ENCODE results near the gene FERMT2. TPM values are rescaled to one million over a fixed set of nuclear protein-coding genes. Genes with fewer than 3 reads are reported as not detected.
A peak's percentile ranks its signal among the peaks of the same experiment; 100 is the strongest.
"Not testable (repeated sequence)": the region's sequence is repeated elsewhere in the genome, so short reads cannot be mapped to it uniquely, and the experiment has no call there.

FERMT2 gene
- total and polyA plus RNA-seq, 9 donors, result 77.5 to 109 (median 92.2) TPM

DNA sequence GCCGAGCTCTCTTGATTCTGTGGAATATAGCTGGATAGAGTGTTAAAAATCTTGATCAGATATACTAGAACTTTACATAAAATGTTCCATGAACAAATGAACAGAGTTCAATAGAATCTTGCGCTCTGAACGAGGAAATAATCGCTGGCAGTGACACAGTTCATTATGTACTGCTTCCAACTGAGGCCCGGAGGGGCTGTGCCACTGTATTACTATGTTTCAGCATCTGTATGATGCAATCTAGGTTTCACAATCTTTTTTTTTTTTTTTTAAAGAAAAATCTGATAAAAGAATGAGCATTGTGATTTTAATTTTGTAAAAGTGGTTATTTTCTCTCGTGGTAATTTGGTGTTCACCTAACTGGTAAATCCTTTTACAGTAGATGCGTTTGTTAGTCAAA is 77.2 kb downstream of the FERMT2 start:
- Histone ChIP-seq H3K27ac (ENCODE audit: low read length) (no peak overlapping the region), H3K4me3 (ENCODE audit: low read length) (no peak overlapping the region), H3K36me3 (ENCODE audit: control insufficient read depth, insufficient read depth, low read length) (peaks cover 55% of the 10 kb centered on the region), H3K9me3 (replicated peaks; ENCODE audit: control insufficient read depth, low read depth, low read length) (no peaks in the 10 kb centered on the region), H3K27me3 (ENCODE audit: control insufficient read depth, insufficient read depth, low read length) (no peaks in the 10 kb centered on the region), H3K4me1 (ENCODE audit: control insufficient read depth, insufficient read depth, low read length) (no peaks in the 10 kb centered on the region)
- DNase-seq, result no peak
- WGBS (ENCODE audit: insufficient coverage), result 90% methylated on average over 3 of the region's 7 CpGs

DNA sequence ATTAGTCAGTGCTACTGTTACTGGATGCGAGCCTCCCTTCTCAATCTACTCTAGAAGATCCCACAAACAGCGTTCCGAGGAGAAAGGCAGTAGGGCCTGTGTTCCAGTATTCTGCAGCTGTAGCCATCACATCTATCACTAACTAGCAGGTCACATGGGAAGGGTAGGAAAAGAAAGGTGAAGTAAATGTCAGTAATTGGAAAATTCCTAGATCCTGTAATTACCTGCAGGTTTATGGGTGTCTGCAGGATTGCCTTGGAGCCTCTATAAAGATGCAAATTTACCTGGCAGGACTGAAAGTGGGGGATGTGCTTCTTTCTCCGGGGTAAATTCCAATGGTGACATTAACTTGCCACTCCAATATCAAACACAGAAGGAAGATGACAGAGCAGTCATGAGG is 77.8 kb downstream of the FERMT2 start:
- no peaks in the 10 kb centered on the region for H3K9me3 ChIP-seq (replicated peaks; ENCODE audit: control insufficient read depth, low read depth, low read length)

DNA sequence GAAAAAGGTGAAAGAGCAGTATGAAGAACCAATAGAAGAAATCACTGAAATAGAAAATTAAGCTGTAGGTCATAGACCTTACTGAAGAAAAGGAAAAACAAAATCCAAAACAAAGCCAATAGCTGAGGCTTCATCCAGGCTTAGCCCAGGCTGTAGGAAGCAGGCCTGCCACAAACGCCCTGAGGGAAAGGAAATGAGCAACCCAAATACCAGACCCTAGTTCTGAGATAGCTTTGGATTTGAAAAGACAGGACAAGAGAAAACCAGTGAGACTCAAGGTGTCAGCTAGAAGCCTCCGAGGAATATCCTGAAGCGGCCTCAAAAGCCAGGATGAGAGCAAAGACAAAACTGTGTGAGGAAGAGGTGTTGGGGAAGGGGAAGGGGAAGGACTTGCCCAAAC is 79.2 kb downstream of the FERMT2 start:
- Histone ChIP-seq H3K9me3 (replicated peaks; ENCODE audit: control insufficient read depth, low read depth, low read length) (no peaks in the 10 kb centered on the region), H3K27me3 (ENCODE audit: control insufficient read depth, insufficient read depth, low read length) (no peaks in the 10 kb centered on the region), H3K36me3 (ENCODE audit: control insufficient read depth, insufficient read depth, low read length) (peaks cover 59% of the 10 kb centered on the region), H3K27ac (ENCODE audit: low read length) (no peak overlapping the region), H3K4me1 (ENCODE audit: control insufficient read depth, insufficient read depth, low read length) (no peaks in the 10 kb centered on the region), H3K4me3 (ENCODE audit: low read length) (no peak overlapping the region)
- DNase-seq, result no peak
- WGBS (ENCODE audit: insufficient coverage), result 90% methylated on average over 2 of the region's 3 CpGs

More for the DNA sequence above, 77.8 kb downstream of the FERMT2 start:
- no peaks in the 10 kb centered on the region for H3K4me1 ChIP-seq (ENCODE audit: control insufficient read depth, insufficient read depth, low read length)
- H3K27me3 ChIP-seq (ENCODE audit: control insufficient read depth, insufficient read depth, low read length), result no peaks in the 10 kb centered on the region
- DNase-seq, result no peak
- H3K4me3 ChIP-seq (ENCODE audit: low read length), result no peak overlapping the region
- H3K27ac ChIP-seq (ENCODE audit: low read length), result no peak overlapping the region
- WGBS (ENCODE audit: insufficient coverage), result no CpG with 5 or more reads among the region's 4 CpGs
- H3K36me3 ChIP-seq (ENCODE audit: control insufficient read depth, insufficient read depth, low read length), result peaks cover 62% of the 10 kb centered on the region

DNA sequence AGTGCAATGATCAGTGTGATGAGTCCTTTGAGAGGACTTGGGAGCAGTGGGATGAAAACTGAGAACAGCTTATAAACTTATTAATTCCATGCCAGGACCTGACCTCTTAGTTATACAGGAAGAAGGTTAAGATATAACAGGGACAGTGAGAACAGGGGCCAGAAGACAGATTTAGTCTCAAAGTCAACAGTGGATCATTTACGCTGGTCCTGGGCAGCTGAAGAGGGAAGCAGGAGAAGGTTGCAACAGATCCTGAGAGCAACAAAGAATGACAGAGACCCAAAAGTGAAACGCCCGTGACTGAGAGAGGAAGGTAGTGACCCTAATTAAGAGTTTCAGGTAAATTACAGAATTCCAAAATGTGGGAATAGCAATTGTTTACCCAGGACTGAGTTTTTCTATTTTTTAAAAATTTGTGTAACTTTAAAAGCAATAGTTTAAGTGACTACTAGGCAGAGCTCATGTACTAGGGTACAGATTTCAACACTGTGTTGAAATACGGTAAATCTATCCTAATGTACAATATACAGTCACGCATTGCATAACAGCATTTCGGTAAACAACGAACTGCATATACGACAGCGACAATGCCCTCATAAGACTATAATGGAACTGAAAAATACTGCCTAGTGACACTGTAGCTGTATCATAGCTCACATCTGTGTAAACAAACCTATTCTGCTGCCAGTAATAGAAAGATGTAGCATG is 81.8 kb downstream of the FERMT2 start:
- DNase-seq, result no peak
- H3K27me3 ChIP-seq (ENCODE audit: control insufficient read depth, insufficient read depth, low read length), result no peaks in the 10 kb centered on the region
- 97% methylated on average over 3 of the region's 9 CpGs for WGBS (ENCODE audit: insufficient coverage)
- peaks cover 67% of the 10 kb centered on the region for H3K36me3 ChIP-seq (ENCODE audit: control insufficient read depth, insufficient read depth, low read length)
- no peak overlapping the region for H3K27ac ChIP-seq (ENCODE audit: low read length)
- H3K4me1 ChIP-seq (ENCODE audit: control insufficient read depth, insufficient read depth, low read length), result no peaks in the 10 kb centered on the region
- H3K9me3 ChIP-seq (replicated peaks; ENCODE audit: control insufficient read depth, low read depth, low read length), result no peaks in the 10 kb centered on the region
- H3K4me3 ChIP-seq (ENCODE audit: low read length), result no peak overlapping the region

DNA sequence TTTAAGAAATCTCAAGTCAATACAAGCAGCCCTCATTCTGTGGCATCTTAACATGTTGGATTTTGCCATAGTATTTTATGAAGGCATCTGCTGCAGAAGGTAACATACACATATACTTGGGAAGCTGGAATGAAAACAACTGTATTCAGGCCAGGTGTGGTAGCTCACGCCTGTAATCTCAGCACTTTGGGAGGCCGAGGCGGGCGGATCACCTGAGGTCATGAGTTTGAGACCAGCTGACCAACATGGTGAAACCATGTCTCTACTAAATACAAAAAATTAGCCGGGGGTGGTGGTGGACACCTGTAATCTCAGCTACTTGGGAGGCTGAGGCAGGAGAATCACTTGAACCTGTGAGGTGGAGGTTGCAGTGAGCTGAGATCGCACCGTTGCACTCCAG is 86.0 kb downstream of the FERMT2 start:
- H3K36me3 ChIP-seq (ENCODE audit: control insufficient read depth, insufficient read depth, low read length), result peaks cover 46% of the 10 kb centered on the region
- WGBS (ENCODE audit: insufficient coverage), result 98% methylated on average over 5 of the region's 7 CpGs
- DNase-seq; H3K27me3 ChIP-seq (ENCODE audit: control insufficient read depth, insufficient read depth, low read length); H3K4me1 ChIP-seq (ENCODE audit: control insufficient read depth, insufficient read depth, low read length); H3K27ac ChIP-seq (ENCODE audit: low read length); H3K4me3 ChIP-seq (ENCODE audit: low read length); H3K9me3 ChIP-seq (replicated peaks; ENCODE audit: control insufficient read depth, low read depth, low read length): not testable (repeated sequence)

DNA sequence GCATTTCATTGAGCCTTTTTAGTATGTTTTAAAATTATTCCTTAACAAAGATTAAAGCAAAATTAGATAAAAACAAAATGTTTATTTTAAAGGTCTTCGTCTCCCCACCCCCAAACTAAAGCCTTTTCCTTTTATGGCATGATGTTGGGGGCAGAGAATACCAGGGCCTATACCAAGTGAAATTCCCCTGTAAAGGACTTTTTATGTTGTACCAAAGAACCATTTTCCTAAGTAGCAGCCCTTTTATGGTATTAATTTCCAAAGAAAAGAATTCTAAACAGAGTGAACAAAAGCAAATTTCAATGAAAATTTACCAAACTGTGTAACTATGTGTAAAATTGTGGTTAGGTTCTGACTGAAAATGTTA is 87.5 kb downstream of the FERMT2 start:
- Histone ChIP-seq H3K9me3 (replicated peaks; ENCODE audit: control insufficient read depth, low read depth, low read length) (no peaks in the 10 kb centered on the region), H3K4me3 (ENCODE audit: low read length) (no peak overlapping the region), H3K27ac (ENCODE audit: low read length) (peak overlapping the region; percentile 3), H3K36me3 (ENCODE audit: control insufficient read depth, insufficient read depth, low read length) (peaks cover 46% of the 10 kb centered on the region), H3K27me3 (ENCODE audit: control insufficient read depth, insufficient read depth, low read length) (no peaks in the 10 kb centered on the region), H3K4me1 (ENCODE audit: control insufficient read depth, insufficient read depth, low read length) (no peaks in the 10 kb centered on the region)
- no CpG with 5 or more reads among the region's 1 CpG for WGBS (ENCODE audit: insufficient coverage)
- DNase-seq, result no peak

DNA sequence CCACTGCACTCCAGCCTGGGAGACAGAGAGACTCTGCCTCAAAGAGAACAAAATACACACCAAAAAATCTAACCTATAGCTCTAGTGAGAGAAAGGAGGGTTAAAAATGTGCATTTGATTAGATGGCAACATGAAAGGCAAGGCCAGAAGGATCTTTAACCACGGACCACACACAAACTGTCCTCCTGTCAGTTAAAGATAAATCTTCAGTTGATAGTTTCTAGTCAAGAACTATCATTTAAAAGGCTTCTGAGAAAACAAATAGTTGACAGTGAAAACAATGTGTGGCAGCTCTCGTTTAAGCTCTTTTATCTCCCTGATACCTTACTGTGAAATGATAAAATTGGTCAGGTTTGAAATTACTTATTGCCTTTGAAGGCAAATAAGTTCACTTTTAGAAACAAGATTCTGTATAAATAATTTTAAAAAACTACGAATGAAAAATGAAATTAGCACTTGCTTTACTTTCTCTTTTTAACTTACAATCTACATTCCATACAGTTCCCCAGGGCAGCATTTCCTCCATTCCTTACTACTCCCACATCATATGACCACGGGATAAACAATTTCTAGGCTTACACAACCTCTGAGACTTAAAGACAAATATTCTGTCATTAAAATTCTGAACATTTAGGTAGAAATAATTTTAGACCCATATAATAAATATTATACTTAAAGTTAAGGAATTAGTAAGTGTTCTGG is 88.1 kb downstream of the FERMT2 start:
- DNase-seq, result peak; percentile 72
- no CpG with 5 or more reads among the region's 4 CpGs for WGBS (ENCODE audit: insufficient coverage)
- H3K27ac ChIP-seq (ENCODE audit: low read length), result peak overlapping the region; percentile 3
- H3K4me1 ChIP-seq (ENCODE audit: control insufficient read depth, insufficient read depth, low read length), result no peaks in the 10 kb centered on the region
- peaks cover 44% of the 10 kb centered on the region for H3K36me3 ChIP-seq (ENCODE audit: control insufficient read depth, insufficient read depth, low read length)
- no peaks in the 10 kb centered on the region for H3K27me3 ChIP-seq (ENCODE audit: control insufficient read depth, insufficient read depth, low read length)
- no peaks in the 10 kb centered on the region for H3K9me3 ChIP-seq (replicated peaks; ENCODE audit: control insufficient read depth, low read depth, low read length)
- H3K4me3 ChIP-seq (ENCODE audit: low read length), result no peak overlapping the region

DNA sequence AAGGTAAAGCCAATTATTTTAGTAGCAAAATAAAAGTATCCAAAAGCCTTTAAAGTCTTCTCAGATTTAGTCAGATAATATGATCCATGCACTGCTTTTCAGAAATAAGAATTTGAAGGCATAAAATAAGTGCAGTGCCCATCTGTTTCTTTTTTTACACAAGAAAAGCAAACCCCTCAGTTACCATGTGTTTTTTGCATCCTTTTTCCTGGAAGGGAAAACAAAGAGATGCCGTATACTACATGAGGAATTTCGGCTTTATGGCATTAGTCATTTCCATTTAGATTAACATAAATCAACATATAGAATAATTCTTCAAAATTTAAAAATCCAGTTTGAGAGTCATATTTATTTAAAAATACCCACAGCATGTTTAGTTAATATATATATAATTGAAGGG is 89.4 kb downstream of the FERMT2 start:
- Histone ChIP-seq H3K4me1 (ENCODE audit: control insufficient read depth, insufficient read depth, low read length) (no peaks in the 10 kb centered on the region), H3K4me3 (ENCODE audit: low read length) (no peak overlapping the region), H3K27ac (ENCODE audit: low read length) (no peak overlapping the region), H3K27me3 (ENCODE audit: control insufficient read depth, insufficient read depth, low read length) (no peaks in the 10 kb centered on the region), H3K36me3 (ENCODE audit: control insufficient read depth, insufficient read depth, low read length) (peaks cover 41% of the 10 kb centered on the region), H3K9me3 (replicated peaks; ENCODE audit: control insufficient read depth, low read depth, low read length) (no peaks in the 10 kb centered on the region)
- DNase-seq, result no peak
- no CpG with 5 or more reads among the region's 2 CpGs for WGBS (ENCODE audit: insufficient coverage)

DNA sequence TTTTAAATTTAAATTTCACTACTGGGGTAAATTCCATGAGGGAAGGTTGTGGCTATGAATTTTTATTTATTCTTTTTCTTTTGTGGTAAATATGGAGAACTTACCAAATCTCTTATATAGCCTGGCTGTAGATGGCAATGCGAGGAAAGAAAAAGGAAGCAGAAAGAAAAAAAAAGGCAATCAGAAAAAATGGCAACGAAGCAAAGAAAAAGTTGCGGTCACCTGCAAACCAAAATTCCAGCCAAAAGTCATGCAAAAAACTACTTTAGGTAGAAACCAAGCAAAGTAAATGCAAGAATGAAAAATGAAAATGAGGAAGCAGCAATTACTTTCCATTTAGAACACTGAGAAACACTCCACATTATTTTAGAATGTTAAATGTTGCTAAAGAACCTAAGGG is 89.9 kb downstream of the FERMT2 start:
- H3K9me3 ChIP-seq (replicated peaks; ENCODE audit: control insufficient read depth, low read depth, low read length), result no peaks in the 10 kb centered on the region
- H3K36me3 ChIP-seq (ENCODE audit: control insufficient read depth, insufficient read depth, low read length), result peaks cover 41% of the 10 kb centered on the region
- no peaks in the 10 kb centered on the region for H3K27me3 ChIP-seq (ENCODE audit: control insufficient read depth, insufficient read depth, low read length)
- H3K4me3 ChIP-seq (ENCODE audit: low read length), result no peak overlapping the region
- DNase-seq, result no peak
- WGBS (ENCODE audit: insufficient coverage), result no CpG with 5 or more reads among the region's 3 CpGs
- H3K4me1 ChIP-seq (ENCODE audit: control insufficient read depth, insufficient read depth, low read length), result no peaks in the 10 kb centered on the region
- H3K27ac ChIP-seq (ENCODE audit: low read length), result no peak overlapping the region

DNA sequence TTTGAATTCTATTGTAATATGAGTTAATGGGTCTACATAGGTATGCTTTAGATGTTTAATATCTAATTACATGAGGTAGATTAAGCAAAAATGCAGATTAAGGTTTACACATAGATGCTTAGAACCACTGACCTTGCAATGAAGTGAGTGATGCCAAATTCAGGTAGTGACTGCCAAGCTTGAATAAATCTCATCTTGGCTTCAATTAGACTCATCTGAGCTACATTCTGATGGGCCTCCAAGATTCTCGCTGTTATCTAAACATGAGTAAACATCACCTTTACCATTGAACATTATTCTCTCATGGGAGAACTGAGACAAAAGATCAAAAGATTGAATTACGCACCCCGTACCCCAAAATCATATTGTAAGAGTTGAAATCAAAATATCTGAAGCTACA is 90.6 kb downstream of the FERMT2 start:
- Histone ChIP-seq H3K27me3 (ENCODE audit: control insufficient read depth, insufficient read depth, low read length) (no peaks in the 10 kb centered on the region), H3K27ac (ENCODE audit: low read length) (no peak overlapping the region), H3K36me3 (ENCODE audit: control insufficient read depth, insufficient read depth, low read length) (peaks cover 39% of the 10 kb centered on the region), H3K4me1 (ENCODE audit: control insufficient read depth, insufficient read depth, low read length) (no peaks in the 10 kb centered on the region), H3K9me3 (replicated peaks; ENCODE audit: control insufficient read depth, low read depth, low read length) (no peaks in the 10 kb centered on the region), H3K4me3 (ENCODE audit: low read length) (no peak overlapping the region)
- WGBS (ENCODE audit: insufficient coverage), result no CpG with 5 or more reads among the region's 3 CpGs
- no peak for DNase-seq

Measured in muscle of leg (tissue), 11 donors.